NCI-H146 treated with DMSO at 0.1 percent for 48 hours (cell line): Measurements from ENCODE around the gene TRIB2.

Experiments used
- DNase-seq: peaks from one replicate; lab custom pipeline; 2025; ENCODE audit not compliant: unreplicated experiment; lab: John Stamatoyannopoulos, UW

Gene TRIB2

GRCh38 chr2:12773586-12774394 is 57.1 kb downstream of the TRIB2 start:
- no peak for DNase-seq

GRCh38 chr2:12774395-12774727 is 57.6 kb downstream of the TRIB2 start:
- no peak for DNase-seq

- DNase-seq, result no peak
These were observed 59.8 kb downstream of the TRIB2 start for GRCh38 chr2:12776521-12776961.

DNA sequence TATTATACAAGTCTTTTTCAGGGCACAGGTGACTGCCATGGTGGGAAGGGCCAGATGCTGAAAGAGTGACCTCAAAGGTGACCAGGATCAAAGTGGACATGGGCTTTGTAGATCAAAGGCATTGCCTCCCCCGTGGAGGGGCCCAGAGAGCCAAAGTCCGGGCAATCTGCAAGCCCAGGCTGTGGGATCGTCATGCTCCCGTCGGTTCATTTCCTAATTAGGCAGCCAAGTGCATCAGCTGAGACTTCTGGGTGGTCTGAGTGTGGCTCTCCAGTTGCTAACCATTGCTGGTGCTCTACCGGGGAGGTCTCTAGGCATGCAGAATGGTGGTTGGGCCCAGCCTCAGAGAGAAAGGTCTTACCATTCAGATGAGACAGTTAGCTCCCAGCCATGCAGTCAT is 61.6 kb downstream of the TRIB2 start:
- DNase-seq, result no peak

GRCh38 chr2:12778811-12779579 is 62.3 kb downstream of the TRIB2 start:
- no peak for DNase-seq

DNA sequence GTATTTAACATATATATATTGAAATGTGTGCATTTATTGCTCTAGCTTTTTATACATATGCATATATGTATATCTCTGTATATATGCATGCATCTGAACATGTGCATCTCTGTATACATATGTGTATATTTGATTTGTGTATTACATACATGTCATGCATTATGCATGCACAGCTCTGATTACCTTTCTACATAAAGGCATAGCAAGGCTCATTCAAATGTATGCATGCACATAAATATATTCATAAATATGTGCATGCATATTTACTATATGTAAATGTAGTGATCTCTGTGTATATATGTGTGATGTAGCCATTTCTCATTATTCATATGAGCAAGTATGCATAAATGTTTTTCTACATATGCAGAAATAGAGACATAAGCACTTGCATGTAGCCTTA is 64.6 kb downstream of the TRIB2 start:
- no peak for DNase-seq

DNA sequence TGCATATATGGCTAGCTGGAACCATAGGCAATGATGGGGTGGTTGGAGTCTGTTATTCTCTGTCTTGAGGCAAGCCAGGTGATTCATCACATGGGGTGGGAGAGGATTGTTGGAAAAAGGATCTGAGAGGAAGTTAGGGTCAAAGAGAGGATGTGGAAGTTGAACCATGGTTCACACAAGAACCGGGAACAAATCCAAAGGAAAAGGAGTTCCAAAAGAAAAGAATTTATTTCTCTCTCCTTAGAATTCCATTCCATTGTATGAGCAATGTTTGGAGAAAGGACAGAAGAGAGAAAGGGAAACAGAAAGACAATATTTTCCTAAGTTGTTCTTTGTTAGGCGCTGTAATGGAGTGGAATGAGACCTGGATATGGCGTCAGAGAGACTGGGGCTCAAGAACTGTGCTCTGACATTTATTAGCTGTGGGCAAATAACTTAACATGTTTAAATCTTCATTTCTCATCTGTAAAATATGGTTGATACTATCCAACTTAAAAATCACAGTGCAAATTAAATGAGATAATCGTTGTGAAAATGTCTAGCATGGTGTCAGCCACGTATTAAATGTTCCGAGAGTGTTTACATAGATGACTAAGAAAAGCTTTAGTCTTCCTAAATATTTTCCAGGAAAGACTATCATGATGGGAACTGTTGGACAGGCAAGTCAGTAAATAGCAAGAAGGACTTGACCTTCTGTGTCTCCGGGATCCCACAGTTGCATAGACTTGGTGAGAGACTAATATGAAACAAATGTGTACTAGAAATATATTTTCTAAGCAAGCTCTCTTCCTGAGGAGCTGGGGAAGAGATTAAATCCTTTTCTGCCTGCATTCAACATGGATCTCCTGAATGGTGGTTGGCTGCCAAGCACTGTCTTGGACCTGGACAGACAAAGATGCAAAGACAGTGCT is 71.4 kb downstream of the TRIB2 start:
- no peak for DNase-seq

DNA sequence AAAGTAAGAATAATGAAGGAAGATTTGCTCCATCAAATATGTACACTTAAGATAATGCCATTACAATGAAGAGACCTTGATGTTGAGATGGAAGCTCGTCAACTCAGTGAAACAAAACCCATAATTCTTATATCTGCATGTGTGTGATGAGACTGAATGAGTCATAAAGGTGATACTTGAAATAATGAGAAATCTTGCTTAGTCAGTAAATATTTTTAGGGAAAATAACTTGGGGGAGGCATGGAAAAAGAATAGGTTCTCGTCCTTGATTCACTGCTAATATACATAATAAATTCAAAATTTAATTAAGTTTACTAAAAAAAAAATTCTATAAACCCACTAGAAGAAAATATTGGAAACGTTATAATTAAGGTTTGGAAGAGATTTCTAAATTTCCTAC is 75.2 kb downstream of the TRIB2 start:
- no peak for DNase-seq
